Measurements from ENCODE around the gene MAML2.

MAML2 gene

DNA sequence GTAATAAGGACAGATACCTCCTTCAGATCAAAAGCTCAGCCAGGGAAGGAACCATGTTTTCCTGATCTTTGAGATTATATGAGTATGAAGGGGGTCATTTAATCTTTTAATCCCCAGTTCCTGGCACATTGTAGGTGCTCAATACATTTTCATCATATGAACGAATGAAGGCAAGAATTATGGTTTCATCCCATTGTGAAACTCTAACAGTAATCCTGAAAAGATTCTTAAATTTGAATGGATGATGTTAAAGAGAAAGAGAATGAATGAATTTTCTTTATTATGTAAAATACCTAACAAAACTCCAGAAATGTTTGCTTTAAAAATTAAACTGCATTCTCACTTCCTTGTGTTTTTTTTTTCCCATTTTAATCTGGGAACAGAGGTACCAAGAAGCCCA lies 256.9 kb downstream of the MAML2 start:
- no peak for DNase-seq

- no peak for DNase-seq
Observed at GRCh38 chr11:96085319-96085930, 257.6 kb downstream of the MAML2 start.

- no peak for DNase-seq
Observed at GRCh38 chr11:96084610-96085318, 258.2 kb downstream of the MAML2 start.

- no peak for DNase-seq
Observed at GRCh38 chr11:96082936-96083335, 260.1 kb downstream of the MAML2 start.

DNA sequence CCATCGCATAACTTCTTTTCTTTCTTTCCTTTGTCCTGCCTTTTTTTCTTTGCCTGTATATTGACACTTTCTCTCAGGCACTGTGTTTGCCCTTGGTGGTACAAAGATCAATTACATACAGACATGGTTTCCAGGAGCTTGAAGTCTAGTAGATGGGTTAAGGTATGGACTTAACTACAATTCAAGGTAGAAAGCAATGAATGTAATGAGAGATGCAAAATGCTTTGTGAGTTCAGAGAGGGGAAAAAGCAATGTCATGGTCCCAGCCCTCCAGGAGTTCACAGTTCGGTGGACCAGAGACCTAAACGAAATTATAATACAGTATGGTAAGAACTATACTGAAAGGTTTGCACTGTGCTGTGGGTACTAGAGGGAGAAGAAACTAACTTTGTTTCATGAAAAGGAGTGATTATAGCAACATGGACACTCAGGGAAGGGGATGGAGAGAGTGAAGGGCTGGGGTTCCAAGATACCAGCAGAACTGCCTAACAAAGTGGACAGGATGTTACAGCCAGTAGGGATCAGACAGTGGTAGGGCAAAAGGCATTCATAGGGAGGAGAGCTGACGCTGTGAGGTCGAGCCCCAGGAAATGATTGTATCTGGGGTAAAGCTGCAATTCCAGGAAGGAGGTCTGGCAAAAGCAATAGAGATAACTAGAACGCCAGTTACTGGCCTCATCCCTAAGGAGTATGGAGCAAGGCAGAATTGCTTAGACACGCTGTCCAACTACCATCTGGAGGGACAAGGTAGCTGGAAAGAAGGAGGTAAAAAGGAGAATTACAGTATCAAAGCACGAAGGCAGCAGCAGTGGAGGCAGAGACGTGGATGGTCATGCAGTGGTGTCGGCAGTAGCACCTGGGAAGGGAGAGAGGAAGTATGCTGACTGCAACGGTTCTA lies 260.7 kb downstream of the MAML2 start:
- DNase-seq: no peak

- DNase-seq: no peak
Observed at GRCh38 chr11:96081561-96081960, 261.4 kb downstream of the MAML2 start.

- no peak for DNase-seq
Observed at GRCh38 chr11:96079691-96080090, 263.3 kb downstream of the MAML2 start.

- DNase-seq: peak; percentile 20
Observed at GRCh38 chr11:96075532-96075959, 267.4 kb downstream of the MAML2 start.

DNA sequence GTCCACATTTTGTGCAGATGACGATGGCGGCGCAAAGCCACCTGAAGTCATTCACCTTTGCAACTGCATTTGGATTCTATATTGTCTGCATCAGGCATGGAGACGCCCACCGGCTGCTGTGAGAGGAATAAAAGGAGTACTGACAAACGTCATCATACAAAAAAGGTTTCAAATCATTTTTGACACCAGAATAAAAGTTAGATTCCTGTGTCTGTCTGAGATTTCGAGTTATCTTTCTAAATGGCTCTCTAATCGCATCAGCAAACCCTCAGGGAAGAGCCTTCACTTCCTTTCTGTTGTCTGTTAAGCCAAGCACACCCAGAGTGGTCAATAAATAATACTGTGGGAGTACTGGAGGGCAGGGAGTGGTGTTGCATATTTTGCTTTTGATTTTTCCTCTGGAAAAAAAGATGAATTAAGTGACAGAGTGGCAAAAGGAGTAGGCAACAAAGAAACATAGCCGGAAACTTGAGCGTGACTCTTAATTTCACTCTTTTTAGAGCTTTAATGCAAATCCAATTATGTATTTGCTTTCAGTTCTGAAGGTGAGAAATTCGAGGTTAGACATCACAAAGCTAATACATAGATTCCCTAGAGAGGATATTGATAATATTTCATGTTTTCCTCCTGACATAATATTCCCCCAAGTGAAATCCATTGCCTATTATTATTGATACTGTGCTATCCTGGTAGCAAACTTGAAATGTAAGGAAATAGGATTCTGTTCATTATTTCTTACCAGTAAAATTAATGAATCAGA lies 268.3 kb downstream of the MAML2 start:
- no peak for DNase-seq

GRCh38 chr11:96073536-96073935 lies 269.5 kb downstream of the MAML2 start:
- no peak for DNase-seq

GRCh38 chr11:96072592-96072991 lies 270.4 kb downstream of the MAML2 start:
- no peak for DNase-seq

DNA sequence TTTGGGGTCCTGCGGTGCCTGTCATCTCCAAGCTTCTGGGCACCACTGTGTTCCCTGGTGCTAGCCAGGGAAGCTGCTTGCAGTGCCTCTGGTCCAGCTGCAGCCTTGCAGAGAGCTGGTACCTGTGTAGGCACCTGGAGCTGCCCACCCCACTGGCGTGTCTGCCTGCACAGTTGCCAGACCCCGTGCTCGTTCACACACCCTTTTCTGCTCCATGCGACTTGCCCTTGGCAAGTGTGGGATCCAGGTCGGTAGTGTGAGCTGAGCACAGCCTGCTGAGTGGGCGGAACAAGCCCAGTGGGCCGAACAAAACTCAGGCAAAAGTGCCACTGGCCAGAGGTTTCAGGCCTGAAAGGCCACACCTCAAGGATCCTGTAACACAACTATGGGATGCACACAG lies 272.5 kb downstream of the MAML2 start:
- DNase-seq: no peak

GRCh38 chr11:96067160-96067559 lies 275.8 kb downstream of the MAML2 start:
- DNase-seq: no peak

DNA sequence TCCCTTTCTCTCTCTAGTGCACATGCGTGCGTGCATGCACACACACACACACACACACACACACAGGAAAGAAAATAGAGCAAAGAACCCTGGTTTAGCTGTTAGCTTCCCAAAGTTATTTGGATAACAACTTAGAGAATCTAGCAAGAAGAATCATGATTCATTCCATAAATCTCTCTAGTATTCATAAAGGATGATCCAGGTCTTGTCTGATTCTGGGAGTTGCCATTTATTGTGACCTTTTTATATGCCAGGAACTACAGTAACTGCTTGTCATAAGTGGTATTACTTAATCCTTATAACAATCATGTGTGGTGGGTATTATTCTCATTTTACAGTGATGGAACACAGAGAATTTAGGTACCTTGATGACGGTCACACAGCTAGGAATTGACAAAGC lies 277.6 kb downstream of the MAML2 start:
- DNase-seq: no peak

DNA sequence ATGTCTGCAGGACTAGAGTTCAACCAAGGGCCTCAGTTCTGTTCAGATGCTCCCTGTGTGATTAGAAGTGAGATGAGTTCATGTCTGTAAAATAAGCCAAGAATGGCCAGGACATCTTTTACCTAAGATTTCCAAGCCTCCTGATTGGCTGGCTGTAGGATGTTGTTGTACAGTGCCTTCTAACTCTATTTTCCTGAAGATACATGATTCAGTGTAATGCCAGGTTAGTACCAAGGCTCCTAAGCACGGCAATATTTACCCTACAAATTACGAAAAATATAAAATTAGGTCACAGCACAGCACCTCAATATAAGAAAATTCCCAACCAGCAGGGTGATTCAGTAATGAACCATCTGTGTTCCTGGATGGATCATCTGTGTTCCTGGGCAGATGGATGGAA lies 279.1 kb downstream of the MAML2 start:
- DNase-seq: no peak

DNA sequence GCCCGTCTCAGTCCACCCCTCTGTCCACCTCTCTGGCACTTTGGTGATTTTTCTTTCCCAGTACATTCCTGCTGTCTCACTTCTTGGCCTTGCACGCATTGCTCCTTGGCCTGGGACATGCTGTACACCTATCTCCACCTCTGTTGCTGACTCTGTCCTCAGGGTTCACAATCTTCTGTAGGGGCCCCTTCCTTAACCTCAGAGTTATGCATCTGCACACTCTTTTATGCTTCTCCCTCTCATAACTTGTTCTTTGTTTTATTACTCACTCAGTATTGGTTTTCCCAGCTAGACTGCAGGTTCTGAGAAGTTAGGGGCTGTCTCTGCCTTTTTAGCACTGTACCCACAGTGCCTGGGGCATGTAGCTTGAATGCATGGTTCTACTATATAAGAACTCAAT lies 279.9 kb downstream of the MAML2 start:
- no peak for DNase-seq

DNA sequence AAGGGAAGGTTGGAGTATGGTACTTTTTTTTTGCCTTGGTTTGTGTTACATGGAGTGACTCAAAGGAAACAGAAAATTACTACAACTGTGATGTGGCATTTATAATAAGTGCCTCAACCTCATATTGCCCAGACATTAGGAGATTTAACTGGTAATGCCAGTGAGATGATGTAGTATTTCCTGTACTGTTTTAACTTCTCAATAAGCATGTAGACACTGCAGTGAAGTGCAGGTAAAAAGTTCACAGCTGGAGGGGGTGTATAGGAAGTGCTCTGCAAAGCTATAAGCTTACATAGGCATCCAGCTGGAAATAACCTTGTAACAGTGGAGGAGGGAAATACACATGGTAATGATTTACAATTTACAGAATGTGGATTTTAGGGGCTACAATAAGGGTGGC lies 280.9 kb downstream of the MAML2 start:
- DNase-seq: no peak

DNA sequence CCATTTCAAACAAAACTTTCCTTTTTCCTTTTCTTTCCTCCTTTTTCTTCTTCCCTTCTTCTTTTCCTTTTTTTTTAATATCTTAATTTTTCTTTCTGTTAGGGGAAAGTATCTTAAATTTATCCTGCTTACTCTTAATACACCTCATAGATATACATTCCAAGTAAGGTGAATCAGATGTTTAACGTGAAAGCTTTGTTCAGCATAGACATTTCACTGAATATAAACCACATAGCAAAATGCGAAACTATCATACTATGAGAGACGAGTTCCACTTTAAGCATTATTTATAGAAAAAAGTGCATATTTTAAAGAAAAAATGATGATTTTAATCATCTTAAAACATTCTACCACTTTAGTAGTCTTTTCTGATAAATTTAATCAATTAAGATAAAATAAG lies 281.3 kb downstream of the MAML2 start:
- no peak for DNase-seq

DNA sequence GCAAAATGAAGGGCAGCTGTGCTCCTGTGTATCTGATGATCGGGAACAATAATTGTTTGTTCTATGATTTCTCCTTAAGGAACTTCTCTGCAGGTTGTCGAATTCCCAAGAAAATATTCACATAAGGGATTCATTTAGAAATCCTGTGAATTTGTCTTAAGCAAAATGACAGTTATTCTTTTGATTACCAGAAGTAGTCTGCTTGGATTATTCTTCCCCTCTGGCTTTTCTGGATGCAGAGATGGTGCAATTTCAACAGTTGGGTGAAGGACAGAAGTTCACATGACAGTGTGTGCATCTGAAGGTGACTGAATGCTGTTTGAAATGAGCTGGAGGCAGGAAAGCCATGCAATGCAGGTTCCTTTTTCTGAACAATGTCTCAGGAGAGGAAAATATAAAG lies 281.9 kb downstream of the MAML2 start:
- DNase-seq: no peak

DNA sequence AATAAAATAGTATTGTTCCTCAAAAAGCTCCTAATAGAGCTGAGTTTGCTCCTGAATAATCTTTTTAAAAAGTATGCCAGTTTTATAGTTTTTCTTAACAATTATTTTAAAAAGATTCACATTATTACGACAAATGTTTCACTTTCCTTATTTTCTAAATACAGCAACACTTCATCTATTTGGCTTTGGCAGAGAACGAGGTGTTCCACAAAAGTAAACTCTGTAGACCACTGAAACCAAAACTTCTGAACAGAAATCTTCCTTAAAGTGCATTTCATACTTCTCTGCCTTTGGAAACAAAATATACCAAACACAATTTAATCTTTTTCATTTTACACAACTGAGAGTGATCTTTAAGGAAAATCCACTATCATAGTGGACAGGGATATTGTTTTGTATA lies 285.5 kb downstream of the MAML2 start:
- no peak for DNase-seq

DNA sequence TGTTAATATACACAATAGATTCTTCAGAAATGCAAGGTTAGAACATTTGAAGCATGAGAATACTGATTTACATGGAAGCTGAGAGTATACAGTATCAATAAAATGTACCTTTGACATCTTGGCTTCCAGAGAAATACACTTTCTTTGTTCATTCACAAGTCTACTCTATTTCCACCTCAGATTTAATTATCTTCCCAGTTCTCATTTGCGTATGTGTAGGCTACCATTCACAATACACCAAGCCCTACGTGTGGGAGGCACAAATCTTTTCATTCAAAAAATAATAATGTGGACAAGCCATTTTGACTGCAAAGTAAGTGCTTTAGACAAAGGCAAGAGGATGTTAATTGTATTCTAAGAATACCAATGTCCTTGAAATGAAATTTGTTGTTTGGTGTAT lies 286.4 kb downstream of the MAML2 start:
- no peak for DNase-seq

- peak; percentile 39 for DNase-seq
Observed at GRCh38 chr11:96055706-96056387, 287.1 kb downstream of the MAML2 start.
